PC-3 (cell line): ENCODE measurements around the gene HID1. TPM values are rescaled to one million over a fixed set of nuclear protein-coding genes. Genes with fewer than 3 reads are reported as not detected.

Experiments
- ATAC-seq: fragments of 200-7000 bp; cut with Tn5 transposase; 2 replicates; pipeline ENCODE4 v1.9.1; 2020; ENCODE audit warnings: mild to moderate bottlenecking, moderate library complexity
- BruUV-seq: library from RNA; stranded (reverse); fragments of 400-500 nt; replicated peaks from 2 replicates; lab custom pipeline; 2021; lab: Mats Ljungman, UMichigan
- CTCF ChIA-PET: fragments of 300-600 bp; sonication (Branson Sonifier 250); formaldehyde crosslinking; loops from one replicate; lab custom pipeline; 2022; ENCODE audit warnings: antibody characterized with exemption; lab: Charles Lee
- POLR2A ChIA-PET: fragments of 300-600 bp; sonication (Branson Sonifier 250); formaldehyde crosslinking; loops from one replicate; lab custom pipeline; 2022; ENCODE audit warnings: antibody characterized with exemption; ENCODE audit not compliant: unreplicated experiment; lab: Charles Lee
- DNase-seq: peaks from one replicate; pipeline ENCODE4 v3.0.0-alpha.2; 2015
- H2AFZ ChIP-seq: fragments of 300-600 bp; sonication (generic); 2 replicates; pipeline ENCODE4 v1.6.0; 2016; ENCODE audit warnings: antibody characterized with exemption, low read length
- H3F3A ChIP-seq: fragments of 300-600 bp; sonication (generic); one replicate; pipeline ENCODE4 v1.6.0; 2017; ENCODE audit warnings: antibody characterized with exemption, low read length, control low read depth, mild to moderate bottlenecking; ENCODE audit not compliant: unreplicated experiment
- H3K27ac ChIP-seq: fragments of 300-600 bp; sonication (generic); 2 replicates; pipeline ENCODE4 v1.5.1; 2016; ENCODE audit warnings: mild to moderate bottlenecking, low read length
- H3K27me3 ChIP-seq: fragments of 300-600 bp; sonication (generic); 2 replicates; pipeline ENCODE4 v1.6.1; 2016; ENCODE audit warnings: low read length, mixed read lengths
- H3K36me3 ChIP-seq: fragments of 300-600 bp; sonication (generic); 2 replicates; pipeline ENCODE4 v1.6.1; 2016; ENCODE audit warnings: low read depth, mixed run types, low read length, mixed read lengths
- H3K4me1 ChIP-seq: fragments of 300-600 bp; sonication (generic); 2 replicates; pipeline ENCODE4 v1.5.1; 2016; ENCODE audit warnings: low read length; ENCODE audit not compliant: insufficient read depth
- H3K4me2 ChIP-seq: fragments of 300-600 bp; sonication (generic); 2 replicates; pipeline ENCODE4 v1.6.0; 2016; ENCODE audit warnings: low read length
- H3K4me3 ChIP-seq: fragments of 300-600 bp; sonication (generic); 2 replicates; pipeline ENCODE4 v1.5.1; 2016; ENCODE audit warnings: mild to moderate bottlenecking, low read length, mixed read lengths
- H3K79me2 ChIP-seq: fragments of 300-600 bp; sonication (generic); 2 replicates; pipeline ENCODE4 v1.6.1; 2017; ENCODE audit warnings: low read length, mixed read lengths
- H3K9ac ChIP-seq: fragments of 300-600 bp; sonication (generic); 2 replicates; pipeline ENCODE4 v1.6.0; 2016; ENCODE audit warnings: mild to moderate bottlenecking, low read length
- H3K9me2 ChIP-seq: fragments of 300-600 bp; sonication (generic); replicated peaks from 2 replicates; pipeline ENCODE4 v1.6.1; 2016; ENCODE audit warnings: mixed run types, low read length, mixed read lengths
- H3K9me3 ChIP-seq: fragments of 300-600 bp; sonication (generic); 2 replicates; pipeline ENCODE4 v1.6.1; 2016; ENCODE audit warnings: low read length, mixed read lengths
- H4K20me1 ChIP-seq: fragments of 300-600 bp; sonication (generic); 2 replicates; pipeline ENCODE4 v1.6.1; 2016; ENCODE audit warnings: low read length, mixed read lengths
- CTCF ChIP-seq: fragments of 300-600 bp; sonication (generic); conservative IDR thresholded peaks from 2 replicates; pipeline ENCODE4 v1.5.1; 2017; ENCODE audit warnings: antibody characterized with exemption, low read depth, mild to moderate bottlenecking, low read length
- EZH2 ChIP-seq: fragments of 300-600 bp; sonication (generic); IDR thresholded peaks from one replicate; pipeline ENCODE4 v1.6.1; 2017; ENCODE audit warnings: antibody characterized with exemption, mild to moderate bottlenecking, low read length; ENCODE audit not compliant: unreplicated experiment
- EZH2phosphoT487 ChIP-seq: fragments of 300-600 bp; sonication (generic); IDR thresholded peaks from 2 replicates; pipeline ENCODE4 v1.6.1; 2018; ENCODE audit warnings: mild to moderate bottlenecking, antibody characterized with exemption, low read length, borderline replicate concordance
- intact Hi-C: fragments of 100-400 bp; cut with micrococcal nuclease; formaldehyde crosslinking; loops from 2 replicates; pipeline ENCODE4 v1.9.0; 2023
- total RNA-seq: library from RNA; depleted of rRNA; stranded (reverse); fragments of >200 nt; gene quantifications from 2 replicates; pipeline ENCODE4 v1.2.3, GENCODE V29; 2014

The HID1 gene
- total RNA-seq, 1 experiment from 2014 or later, result 40.6 TPM

GRCh38 chr17:74922172-74922571 lies 50.4 kb downstream of the HID1 start:
- H4K20me1 ChIP-seq, result no peaks in the 10 kb centered on the region
- TF ChIP-seq EZH2 (no peak), EZH2phosphoT487 (no peak), CTCF (no peak)
- intact Hi-C loops, result no loop called here
- H3K4me3 ChIP-seq, result no peak overlapping the region
- no peaks in the 10 kb centered on the region for H3K79me2 ChIP-seq
- H3K4me2 ChIP-seq, result no peak overlapping the region
- ChIA-PET CTCF (interaction anchor here (0.8 kb wide), 1 partner anchor 97 kb away, joined by 3 read pairs; no protein-coding TSS in a partner anchor), POLR2A (no interaction called here)
- H3K9ac ChIP-seq, result no peak overlapping the region
- H3K9me3 ChIP-seq, result no peaks in the 10 kb centered on the region
- H3K27ac ChIP-seq, result no peak overlapping the region
- H3K4me1 ChIP-seq, result no peaks in the 10 kb centered on the region; the same call in 1 of the 2 replicates
- DNase-seq (no peak), ATAC-seq (no peak)
- H3K36me3 ChIP-seq, result no peaks in the 10 kb centered on the region
- H2AFZ ChIP-seq, result no peak overlapping the region
- H3F3A ChIP-seq, result no peaks in the 10 kb centered on the region
- no peaks in the 10 kb centered on the region for H3K9me2 ChIP-seq
- peaks cover 31% of the 10 kb centered on the region for H3K27me3 ChIP-seq
- no TSS peak for BruUV-seq

GRCh38 chr17:74921769-74922168 lies 50.8 kb downstream of the HID1 start:
- H3K9me2 ChIP-seq, result no peaks in the 10 kb centered on the region
- H3K27ac ChIP-seq, result no peak overlapping the region
- no peak overlapping the region for H2AFZ ChIP-seq
- CTCF ChIA-PET, result no interaction called here
- H3F3A ChIP-seq, result no peaks in the 10 kb centered on the region
- H3K79me2 ChIP-seq, result no peaks in the 10 kb centered on the region
- no peaks in the 10 kb centered on the region for H4K20me1 ChIP-seq
- no TSS peak for BruUV-seq
- TF ChIP-seq EZH2phosphoT487 (no peak), EZH2 (no peak), CTCF (no peak)
- POLR2A ChIA-PET, result no interaction called here
- no peak for DNase-seq
- H3K4me3 ChIP-seq, result no peak overlapping the region
- H3K36me3 ChIP-seq, result no peaks in the 10 kb centered on the region
- H3K27me3 ChIP-seq, result peaks cover 31% of the 10 kb centered on the region
- no peak overlapping the region for H3K9ac ChIP-seq
- intact Hi-C loops, result no loop called here
- no peak for ATAC-seq
- H3K4me1 ChIP-seq, result no peaks in the 10 kb centered on the region; the same call in 1 of the 2 replicates
- H3K9me3 ChIP-seq, result no peaks in the 10 kb centered on the region
- H3K4me2 ChIP-seq, result no peak overlapping the region

- Histone ChIP-seq H3K79me2 (no peaks in the 10 kb centered on the region), H3K36me3 (no peaks in the 10 kb centered on the region), H3K27ac (no peak overlapping the region), H3K9me3 (no peaks in the 10 kb centered on the region), H3K4me1 (no peaks in the 10 kb centered on the region; the same call in 1 of the 2 replicates), H3K4me3 (no peak overlapping the region), H3K9ac (no peak overlapping the region), H3F3A (no peaks in the 10 kb centered on the region), H2AFZ (no peak overlapping the region), H3K4me2 (no peak overlapping the region), H3K9me2 (no peaks in the 10 kb centered on the region), H4K20me1 (no peaks in the 10 kb centered on the region), H3K27me3 (peaks cover 31% of the 10 kb centered on the region)
- CTCF ChIA-PET, result no interaction called here
- no TSS peak for BruUV-seq
- DNase-seq (no peak), ATAC-seq (no peak)
- intact Hi-C loops, result no loop called here
- TF ChIP-seq EZH2 (no peak), EZH2phosphoT487 (no peak), CTCF (no peak)
- POLR2A ChIA-PET, result no interaction called here
These were observed 51.4 kb downstream of the HID1 start for GRCh38 chr17:74921026-74921681.
